Urothelium cell line (cell line): ENCODE results near the gene FRAS1.
"Not testable (repeated sequence)": the region's sequence is repeated elsewhere in the genome, so short reads cannot be mapped to it uniquely, and the experiment has no call there.

Experiments
- DNase-seq: peaks from one replicate; pipeline ENCODE4 v3.0.0; 2011; ENCODE audit warnings: low spot score, mixed read lengths
- FAIRE-seq: peaks from 2 replicates; lab custom pipeline; 2011; peaks lifted over from hg19 to GRCh38; lab: Jason Lieb, UNC

Gene FRAS1

GRCh38 chr4:78267790-78268189 is 210.7 kb downstream of the FRAS1 start:
- no peak for DNase-seq
- no peak for FAIRE-seq

DNA sequence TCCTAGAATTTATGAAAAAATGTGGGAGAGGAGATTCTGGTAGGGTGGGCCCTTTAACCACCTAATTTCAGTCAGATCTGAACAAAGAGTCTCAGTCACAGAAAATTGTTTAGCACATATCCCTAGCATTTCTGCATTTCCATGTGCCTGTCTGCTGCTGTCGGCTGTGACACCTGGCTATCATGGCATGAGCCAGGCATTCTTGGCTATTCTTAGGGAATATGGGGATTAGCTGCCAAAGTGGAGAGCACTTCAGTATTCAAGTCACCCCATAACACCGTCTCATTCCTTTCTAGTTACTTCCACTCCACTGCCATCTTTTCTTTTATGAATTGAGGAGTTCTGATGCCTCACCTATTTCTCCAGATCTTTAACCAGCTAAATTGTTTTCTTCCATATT is 211.5 kb downstream of the FRAS1 start:
- FAIRE-seq = no peak
- no peak for DNase-seq

DNA sequence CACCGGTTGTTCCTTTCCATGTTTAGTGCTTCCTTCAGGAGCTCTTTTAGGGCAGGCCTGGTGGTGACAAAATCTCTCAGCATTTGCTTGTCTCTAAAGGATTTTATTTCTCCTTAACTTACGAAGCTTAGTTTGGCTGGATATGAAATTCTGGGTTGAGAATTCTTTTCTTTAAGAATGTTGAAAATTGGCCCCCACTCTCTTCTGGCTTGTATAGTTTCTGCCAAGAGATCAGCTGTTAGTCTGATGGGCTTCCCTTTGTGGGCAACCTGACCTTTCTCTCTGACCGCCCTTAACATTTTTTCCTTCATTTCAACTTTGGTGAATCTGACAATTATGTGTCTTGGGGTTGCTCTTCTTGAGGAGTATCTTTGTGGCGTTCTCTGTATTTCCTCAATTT is 218.3 kb downstream of the FRAS1 start:
- DNase-seq, FAIRE-seq: not testable (repeated sequence)

DNA sequence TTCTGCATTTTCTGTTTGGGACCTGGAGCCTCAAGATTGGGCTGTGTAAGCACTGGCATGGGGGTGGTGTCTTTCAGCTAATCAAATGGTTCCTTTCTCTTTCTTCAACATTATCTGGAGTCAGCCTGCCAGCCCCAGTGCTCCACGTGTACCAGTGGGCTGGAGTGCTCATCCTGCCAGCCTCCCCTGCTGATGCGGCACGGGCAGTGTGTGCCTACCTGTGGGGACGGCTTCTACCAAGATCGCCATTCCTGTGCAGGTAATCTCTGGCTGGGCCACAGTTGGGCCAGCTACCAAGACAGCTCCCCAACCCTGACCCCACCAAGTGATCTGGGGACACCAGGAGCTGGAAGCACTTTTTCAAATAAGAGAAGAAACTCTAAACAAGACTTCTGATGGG is 229.2 kb downstream of the FRAS1 start:
- FAIRE-seq (no peak), DNase-seq (no peak)

- no peak for FAIRE-seq
- no peak for DNase-seq
Observed at GRCh38 chr4:78288327-78288726, 231.2 kb downstream of the FRAS1 start.

- FAIRE-seq = no peak
- no peak for DNase-seq
Observed at GRCh38 chr4:78291277-78291676, 234.2 kb downstream of the FRAS1 start.

GRCh38 chr4:78292341-78292740 is 235.2 kb downstream of the FRAS1 start:
- DNase-seq (no peak), FAIRE-seq (peak; percentile 30)

DNA sequence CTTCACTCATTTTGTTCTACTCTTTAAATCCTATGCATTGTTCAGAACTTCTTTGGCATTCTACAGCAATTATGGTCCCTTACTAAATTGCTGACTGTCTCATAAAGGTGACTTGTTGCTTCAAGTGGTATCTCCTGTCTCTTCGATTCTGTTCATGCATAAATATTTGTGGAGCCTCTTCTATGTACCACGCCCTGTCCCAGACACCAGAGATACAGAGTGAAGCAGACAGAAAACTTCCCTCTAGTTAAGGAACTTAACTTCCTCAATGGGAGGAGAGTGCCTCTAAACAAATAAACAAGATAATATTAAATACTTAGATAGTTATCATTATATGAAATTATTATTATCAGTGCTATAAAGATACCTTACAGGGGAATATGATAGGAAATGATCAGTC is 235.7 kb downstream of the FRAS1 start:
- DNase-seq (no peak), FAIRE-seq (no peak)

GRCh38 chr4:78293348-78293747 is 236.2 kb downstream of the FRAS1 start:
- FAIRE-seq (no peak), DNase-seq (no peak)

GRCh38 chr4:78293821-78294301 is 236.7 kb downstream of the FRAS1 start:
- DNase-seq = peak; percentile 51
- FAIRE-seq = peak; percentile 23

DNA sequence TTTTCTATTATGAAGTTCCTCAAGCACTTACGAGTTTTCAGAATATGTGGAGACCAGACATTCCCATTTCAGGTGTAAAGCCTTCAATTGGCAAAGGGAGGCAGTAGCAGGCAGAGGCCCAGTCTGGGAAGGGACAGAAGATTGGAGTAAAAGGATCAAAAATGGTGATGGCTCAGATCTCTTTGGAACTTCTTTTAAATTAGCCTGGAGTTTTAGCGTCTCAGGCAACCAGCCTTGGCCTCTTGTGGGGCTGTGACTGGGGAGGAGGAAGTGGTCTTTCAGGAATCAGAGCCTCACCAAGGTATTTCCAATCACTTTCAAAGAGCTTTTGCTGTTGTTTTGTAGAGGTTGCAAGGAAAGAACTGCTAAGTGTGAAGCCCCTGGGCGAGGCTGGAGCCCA is 239.1 kb downstream of the FRAS1 start:
- DNase-seq = no peak
- no peak for FAIRE-seq

DNA sequence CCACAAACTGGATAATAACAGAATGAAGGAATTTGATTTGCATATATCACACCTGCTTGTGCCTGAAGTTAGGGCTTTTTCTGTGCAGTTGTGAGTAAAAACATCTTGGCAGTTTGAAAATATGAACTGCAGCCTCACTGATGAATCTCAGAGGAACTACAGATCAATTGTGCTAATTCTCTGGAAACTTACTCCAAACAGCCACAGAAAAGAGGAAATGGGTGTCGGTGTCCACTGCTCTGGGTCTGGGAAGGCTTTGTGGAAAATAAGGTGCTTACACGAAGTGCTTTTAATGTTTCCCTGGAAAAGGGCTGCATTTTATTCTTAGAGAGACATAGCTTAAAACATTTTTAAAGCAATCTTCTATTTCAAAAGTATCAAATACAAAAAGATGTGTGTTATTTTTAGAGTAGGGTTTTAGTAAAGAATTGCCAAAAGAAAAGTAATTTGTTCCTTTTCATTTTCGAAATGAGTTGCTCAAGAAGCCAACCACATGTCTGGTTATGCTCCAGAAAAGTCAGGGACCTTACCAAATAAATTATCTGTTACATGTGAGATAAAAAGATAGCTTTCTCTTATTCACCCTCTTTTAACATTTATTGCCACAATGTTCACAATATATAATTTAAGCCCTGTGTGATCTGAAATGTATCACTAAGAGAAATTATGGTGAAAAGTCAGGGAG is 240.1 kb downstream of the FRAS1 start:
- no peak for DNase-seq
- FAIRE-seq = no peak

DNA sequence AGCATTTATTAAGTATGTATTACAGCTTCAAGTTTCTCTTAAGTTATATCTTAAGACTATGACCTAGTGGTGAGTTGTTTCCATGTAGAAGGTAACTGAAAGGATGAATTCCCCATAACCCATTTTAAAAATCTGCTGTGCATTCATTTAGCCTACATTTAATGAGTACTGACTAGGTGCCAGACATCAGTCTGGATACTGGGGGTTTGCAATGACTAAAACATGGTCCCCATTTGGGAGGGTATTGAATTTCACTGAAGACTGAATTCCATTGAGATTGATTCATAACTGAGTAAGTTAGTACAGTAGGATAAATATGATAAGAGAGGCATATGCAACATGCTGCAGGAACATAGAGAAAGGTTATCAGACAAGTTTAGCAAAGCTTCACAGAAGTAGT is 241.5 kb downstream of the FRAS1 start:
- DNase-seq = no peak
- FAIRE-seq = no peak

- DNase-seq = no peak
- no peak for FAIRE-seq
Observed at GRCh38 chr4:78299565-78299972, 242.4 kb downstream of the FRAS1 start.

DNA sequence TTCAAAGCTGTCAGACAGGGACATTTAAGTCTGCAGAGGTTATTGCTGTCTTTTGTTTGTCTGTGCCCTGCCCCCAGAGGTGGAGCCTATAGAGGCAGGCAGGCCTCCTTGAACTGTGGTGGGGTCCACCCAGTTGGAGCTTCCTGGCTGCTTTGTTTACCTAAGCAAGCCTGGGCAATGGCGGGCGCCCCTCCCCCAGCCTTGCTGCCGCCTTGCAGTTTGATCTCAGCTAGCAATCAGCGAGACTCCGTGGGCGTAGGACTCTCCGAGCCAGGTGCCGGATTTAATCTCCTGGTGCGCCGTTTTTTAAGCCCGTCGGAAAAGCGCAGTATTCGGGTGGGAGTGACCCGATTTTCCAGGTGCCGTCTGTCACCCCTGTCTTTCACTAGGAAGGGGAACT is 250.1 kb downstream of the FRAS1 start:
- DNase-seq, FAIRE-seq: not testable (repeated sequence)

- no peak for FAIRE-seq
- DNase-seq = no peak
Observed at GRCh38 chr4:78308517-78308916, 251.4 kb downstream of the FRAS1 start.

DNA sequence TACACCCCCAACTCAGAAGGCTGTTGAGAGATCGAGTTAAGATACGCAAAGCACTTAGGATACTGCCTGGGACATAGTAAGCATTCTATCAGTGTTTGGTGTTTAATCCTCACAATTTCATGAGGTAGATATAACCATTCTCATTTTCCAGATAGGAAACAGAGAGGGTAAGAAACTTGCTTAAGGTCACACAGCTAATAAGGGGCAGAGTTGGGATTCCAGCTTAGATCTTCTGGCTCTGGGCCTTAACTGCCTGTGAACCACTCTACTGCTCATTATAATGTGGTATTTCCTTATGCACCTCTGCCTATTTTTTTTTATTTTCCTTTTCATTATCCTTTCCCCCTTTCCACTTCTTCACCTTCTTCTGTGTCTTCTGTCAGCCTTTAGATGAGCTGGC is 252.2 kb downstream of the FRAS1 start:
- FAIRE-seq = no peak
- no peak for DNase-seq

DNA sequence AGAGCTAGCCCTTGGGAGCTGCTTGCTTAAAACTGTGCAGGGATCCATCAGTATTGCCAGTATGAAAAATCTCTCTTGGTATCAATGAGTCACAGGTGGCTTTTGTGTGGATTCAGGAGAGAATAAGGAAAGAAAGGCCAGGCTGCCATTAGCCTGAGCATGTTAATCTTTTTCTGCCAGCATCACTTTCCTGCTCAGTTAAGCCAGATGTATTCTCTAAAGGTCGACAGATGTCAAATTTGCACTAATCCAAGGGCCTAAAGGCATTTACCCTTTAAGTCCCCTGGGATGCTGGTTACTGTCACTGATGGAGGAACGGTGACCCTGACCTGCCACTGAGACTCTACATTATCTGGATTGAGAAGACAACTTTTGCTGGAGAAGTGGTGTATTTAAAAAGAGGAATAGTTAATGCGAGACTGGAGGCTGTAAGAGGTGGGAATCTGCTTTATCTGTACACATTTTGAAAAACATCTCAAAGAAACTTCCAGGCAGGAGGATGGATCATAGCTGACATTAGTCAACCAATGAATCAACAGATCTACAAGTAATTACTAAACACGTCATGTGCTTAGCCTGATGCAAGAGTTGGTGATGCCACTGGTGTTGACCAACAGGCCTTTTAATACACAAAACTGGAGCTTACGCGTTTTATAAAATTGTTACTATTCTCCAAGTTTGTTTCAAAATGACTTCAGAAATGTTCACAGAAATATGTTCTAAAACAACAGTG is 253.1 kb downstream of the FRAS1 start:
- DNase-seq (no peak), FAIRE-seq (no peak)

DNA sequence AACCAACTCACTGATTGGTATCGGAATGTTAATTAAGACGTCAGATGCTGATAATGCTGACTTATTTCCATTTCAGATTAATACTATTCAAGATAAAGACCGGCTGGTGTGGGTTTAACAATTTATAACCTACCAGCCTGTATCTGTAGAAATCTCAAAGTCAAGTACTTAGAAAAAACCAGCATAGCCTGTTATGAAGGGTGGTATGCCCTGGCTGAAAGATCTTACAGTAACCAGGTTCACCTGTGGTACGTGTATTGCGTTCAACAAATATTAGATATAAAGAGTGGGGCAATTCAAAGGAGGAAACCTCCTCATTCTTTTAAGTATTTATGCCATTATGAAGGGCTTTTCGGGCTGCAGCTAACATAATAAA is 253.6 kb downstream of the FRAS1 start:
- FAIRE-seq = no peak
- no peak for DNase-seq

GRCh38 chr4:78311306-78311705 is 254.2 kb downstream of the FRAS1 start:
- no peak for FAIRE-seq
- no peak for DNase-seq

GRCh38 chr4:78312989-78313753 is 256.0 kb downstream of the FRAS1 start:
- DNase-seq (no peak), FAIRE-seq (no peak)

DNA sequence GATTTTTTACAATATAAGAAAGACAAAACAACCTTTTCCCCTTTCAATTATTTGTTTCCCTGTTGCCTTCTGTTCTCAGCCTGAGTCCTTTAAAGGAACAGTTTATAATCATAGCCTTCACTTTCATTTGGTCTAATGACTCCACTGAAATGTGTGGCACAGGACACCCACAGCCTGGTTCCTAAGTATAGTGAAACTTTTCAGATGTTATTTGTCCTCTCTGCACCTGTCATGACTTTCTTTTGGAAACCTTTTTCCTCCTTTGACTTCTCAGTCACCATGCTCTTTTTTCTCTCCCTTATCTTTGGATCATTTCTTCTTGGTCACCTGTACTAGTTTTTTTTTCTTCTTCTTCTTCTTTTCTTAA is 256.6 kb downstream of the FRAS1 start:
- FAIRE-seq = no peak
- DNase-seq = no peak
